Measurements from ENCODE around the gene ILF3. TPM values are rescaled to one million over a fixed set of nuclear protein-coding genes. Genes with fewer than 3 reads are reported as not detected.

ILF3 gene
- total RNA-seq, 2 experiments from 2014 or later, result 308 to 553 TPM

- CTCF ChIA-PET (ENCODE audit: unreplicated experiment), result interaction anchor here (0.6 to 1.2 kb wide), 2 partner anchors 127 to 160 kb away, joined by 3 read pairs; no protein-coding TSS in a partner anchor
- POLR2A ChIA-PET, result interaction anchor here (0.5 to 1.6 kb wide), 8 partner anchors 113 to 276 kb away, joined by 3 to 4 read pairs (median 3); no protein-coding TSS in a partner anchor
- peak overlapping the region; percentile 48 for H3K27ac ChIP-seq (ENCODE audit: low read depth, low read length, poor library complexity, severe bottlenecking)
Measured at GRCh38 chr19:10701955-10702525, 47.9 kb downstream of the ILF3 start.

DNA sequence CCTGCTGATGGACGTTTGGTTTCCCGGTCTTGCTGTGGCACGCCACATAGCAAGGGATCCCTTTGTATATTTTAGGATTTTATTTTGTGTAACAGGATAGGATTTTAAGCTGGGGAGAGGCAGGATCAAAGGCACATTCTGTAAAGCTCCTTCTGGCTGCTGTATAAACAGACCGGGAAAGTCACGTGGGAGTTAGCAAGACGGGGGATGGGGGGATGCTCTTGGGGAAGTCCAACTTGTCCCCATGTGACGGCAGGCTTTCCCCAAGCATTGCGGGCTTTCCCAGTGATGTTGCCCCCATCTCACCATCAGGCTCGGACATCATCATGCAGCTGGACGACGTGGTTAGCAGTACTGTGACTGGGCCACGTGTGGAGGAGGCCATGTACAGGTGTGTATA lies 52.8 kb downstream of the ILF3 start:
- TF ChIP-seq EZH2phosphoT487 (IDR thresholded peaks at IDR 0.05; ENCODE audit: borderline replicate concordance, low read depth, low read length), result no peak
- TF ChIP-seq, protein P1, sequence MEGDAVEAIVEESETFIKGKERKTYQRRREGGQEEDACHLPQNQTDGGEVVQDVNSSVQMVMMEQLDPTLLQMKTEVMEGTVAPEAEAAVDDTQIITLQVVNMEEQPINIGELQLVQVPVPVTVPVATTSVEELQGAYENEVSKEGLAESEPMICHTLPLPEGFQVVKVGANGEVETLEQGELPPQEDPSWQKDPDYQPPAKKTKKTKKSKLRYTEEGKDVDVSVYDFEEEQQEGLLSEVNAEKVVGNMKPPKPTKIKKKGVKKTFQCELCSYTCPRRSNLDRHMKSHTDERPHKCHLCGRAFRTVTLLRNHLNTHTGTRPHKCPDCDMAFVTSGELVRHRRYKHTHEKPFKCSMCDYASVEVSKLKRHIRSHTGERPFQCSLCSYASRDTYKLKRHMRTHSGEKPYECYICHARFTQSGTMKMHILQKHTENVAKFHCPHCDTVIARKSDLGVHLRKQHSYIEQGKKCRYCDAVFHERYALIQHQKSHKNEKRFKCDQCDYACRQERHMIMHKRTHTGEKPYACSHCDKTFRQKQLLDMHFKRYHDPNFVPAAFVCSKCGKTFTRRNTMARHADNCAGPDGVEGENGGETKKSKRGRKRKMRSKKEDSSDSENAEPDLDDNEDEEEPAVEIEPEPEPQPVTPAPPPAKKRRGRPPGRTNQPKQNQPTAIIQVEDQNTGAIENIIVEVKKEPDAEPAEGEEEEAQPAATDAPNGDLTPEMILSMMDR (conservative IDR thresholded peaks at IDR 0.05; ENCODE audit: low read length), result no peak
- Histone ChIP-seq H3K27ac (ENCODE audit: low read depth, low read length, poor library complexity, severe bottlenecking) (no peak overlapping the region), H3K4me1 (ENCODE audit: insufficient read depth, low read length, poor library complexity, severe bottlenecking) (peaks cover 4% of the 10 kb centered on the region), H3K36me3 (ENCODE audit: insufficient read depth, low read length) (peaks cover 36% of the 10 kb centered on the region), H2AFZ (ENCODE audit: low read length) (no peak overlapping the region), H3K4me3 (ENCODE audit: low read depth, low read length, poor library complexity, severe bottlenecking) (no peak overlapping the region), H3K9me2 (ENCODE audit: insufficient read depth, low read length) (no peaks in the 10 kb centered on the region), H3K9me3 (ENCODE audit: low read length) (no peaks in the 10 kb centered on the region), H4K20me1 (ENCODE audit: insufficient read depth, low read length) (no peaks in the 10 kb centered on the region), H3K79me2 (ENCODE audit: insufficient read depth, low read depth, low read length) (peaks cover 7% of the 10 kb centered on the region; the same call in 1 of the 2 replicates), H3K4me2 (ENCODE audit: low read length) (no peak overlapping the region)
- intact Hi-C loops (cut with micrococcal nuclease; ENCODE audit: unreplicated experiment), result no loop called here
- BruUV-seq (replicated peaks), result no TSS peak
- ChIA-PET POLR2A (no interaction called here), CTCF (ENCODE audit: unreplicated experiment) (no interaction called here)
- no peak for DNase-seq (ENCODE audit: low spot score)

More at GRCh38 chr19:10701955-10702525, 47.9 kb downstream of the ILF3 start:
- TF ChIP-seq, protein P1 (conservative IDR thresholded peaks at IDR 0.05; ENCODE audit: low read length), result peak; percentile 55; the same call in 1 of the 2 replicates
- TF ChIP-seq EZH2phosphoT487 (IDR thresholded peaks at IDR 0.05; ENCODE audit: borderline replicate concordance, low read depth, low read length), result no peak
- DNase-seq (ENCODE audit: low spot score), result peak; percentile 66
- Histone ChIP-seq H3K4me2 (ENCODE audit: low read length) (peak overlapping the region; percentile 83), H3K9me3 (ENCODE audit: low read length) (no peaks in the 10 kb centered on the region), H3K79me2 (ENCODE audit: insufficient read depth, low read depth, low read length) (peaks cover 7% of the 10 kb centered on the region; the same call in 1 of the 2 replicates), H4K20me1 (ENCODE audit: insufficient read depth, low read length) (no peaks in the 10 kb centered on the region), H2AFZ (ENCODE audit: low read length) (peak overlapping the region; percentile 83; the same call in 1 of the 2 replicates), H3K4me1 (ENCODE audit: insufficient read depth, low read length, poor library complexity, severe bottlenecking) (peaks cover 14% of the 10 kb centered on the region), H3K4me3 (ENCODE audit: low read depth, low read length, poor library complexity, severe bottlenecking) (peak overlapping the region; percentile 91), H3K9me2 (ENCODE audit: insufficient read depth, low read length) (no peaks in the 10 kb centered on the region), H3K36me3 (ENCODE audit: insufficient read depth, low read length) (peaks cover 18% of the 10 kb centered on the region)
- intact Hi-C loops (cut with micrococcal nuclease; ENCODE audit: unreplicated experiment), result loop anchor here (2.0 kb wide), 1 partner anchor 47 kb away; the partner anchor contains the start of gene ILF3
- BruUV-seq (replicated peaks), result no TSS peak

DNA sequence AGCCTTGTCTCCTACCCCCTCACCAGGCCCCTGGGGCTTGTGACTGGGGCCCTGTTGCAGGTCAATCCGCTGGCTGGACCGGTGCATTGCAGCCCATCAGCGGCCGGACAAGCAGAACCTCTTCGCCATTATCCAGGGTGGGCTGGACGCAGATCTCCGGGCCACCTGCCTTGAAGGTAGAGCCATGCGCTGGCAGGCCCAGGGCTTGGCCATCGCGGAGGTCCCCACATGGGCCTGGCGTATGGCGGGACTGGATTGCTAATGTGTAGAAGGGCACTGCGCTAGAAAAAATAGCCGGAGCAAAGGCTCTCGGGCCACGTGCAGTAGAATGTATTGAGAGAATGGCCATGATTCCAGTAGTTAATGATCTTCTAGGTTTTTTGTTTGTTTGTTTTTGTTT lies 53.3 kb downstream of the ILF3 start:
- H3K9me3 ChIP-seq (ENCODE audit: low read length), result no peaks in the 10 kb centered on the region
- no peak overlapping the region for H3K4me3 ChIP-seq (ENCODE audit: low read depth, low read length, poor library complexity, severe bottlenecking)
- H3K27ac ChIP-seq (ENCODE audit: low read depth, low read length, poor library complexity, severe bottlenecking), result no peak overlapping the region
- TF ChIP-seq EZH2phosphoT487 (IDR thresholded peaks at IDR 0.05; ENCODE audit: borderline replicate concordance, low read depth, low read length), result no peak
- TF ChIP-seq, protein P1 (conservative IDR thresholded peaks at IDR 0.05; ENCODE audit: low read length), result no peak
- H3K4me2 ChIP-seq (ENCODE audit: low read length), result no peak overlapping the region
- no peak for DNase-seq (ENCODE audit: low spot score)
- H3K4me1 ChIP-seq (ENCODE audit: insufficient read depth, low read length, poor library complexity, severe bottlenecking), result no peaks in the 10 kb centered on the region
- H3K9me2 ChIP-seq (ENCODE audit: insufficient read depth, low read length), result no peaks in the 10 kb centered on the region
- no TSS peak for BruUV-seq (replicated peaks)
- ChIA-PET POLR2A (no interaction called here), CTCF (ENCODE audit: unreplicated experiment) (no interaction called here)
- H3K36me3 ChIP-seq (ENCODE audit: insufficient read depth, low read length), result peaks cover 36% of the 10 kb centered on the region
- intact Hi-C loops (cut with micrococcal nuclease; ENCODE audit: unreplicated experiment), result no loop called here
- H4K20me1 ChIP-seq (ENCODE audit: insufficient read depth, low read length), result no peaks in the 10 kb centered on the region
- no peak overlapping the region for H2AFZ ChIP-seq (ENCODE audit: low read length)
- H3K79me2 ChIP-seq (ENCODE audit: insufficient read depth, low read depth, low read length), result peaks cover 4% of the 10 kb centered on the region; the same call in 1 of the 2 replicates

Measured in OCI-LY7 (cell line).